HG02870 (cell line): ENCODE results near the gene DNAL1.
"Not testable (repeated sequence)": the region's sequence is repeated elsewhere in the genome, so short reads cannot be mapped to it uniquely, and the experiment has no call there.

Experiments used
- ATAC-seq: cut with Tn5 transposase; IDR thresholded peaks from one replicate; pipeline ENCODE4 v1.9.1; 2021; ENCODE audit warnings: mild to moderate bottlenecking, moderate library complexity; ENCODE audit not compliant: unreplicated experiment

DNAL1 gene, protein sequence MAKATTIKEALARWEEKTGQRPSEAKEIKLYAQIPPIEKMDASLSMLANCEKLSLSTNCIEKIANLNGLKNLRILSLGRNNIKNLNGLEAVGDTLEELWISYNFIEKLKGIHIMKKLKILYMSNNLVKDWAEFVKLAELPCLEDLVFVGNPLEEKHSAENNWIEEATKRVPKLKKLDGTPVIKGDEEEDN

DNA sequence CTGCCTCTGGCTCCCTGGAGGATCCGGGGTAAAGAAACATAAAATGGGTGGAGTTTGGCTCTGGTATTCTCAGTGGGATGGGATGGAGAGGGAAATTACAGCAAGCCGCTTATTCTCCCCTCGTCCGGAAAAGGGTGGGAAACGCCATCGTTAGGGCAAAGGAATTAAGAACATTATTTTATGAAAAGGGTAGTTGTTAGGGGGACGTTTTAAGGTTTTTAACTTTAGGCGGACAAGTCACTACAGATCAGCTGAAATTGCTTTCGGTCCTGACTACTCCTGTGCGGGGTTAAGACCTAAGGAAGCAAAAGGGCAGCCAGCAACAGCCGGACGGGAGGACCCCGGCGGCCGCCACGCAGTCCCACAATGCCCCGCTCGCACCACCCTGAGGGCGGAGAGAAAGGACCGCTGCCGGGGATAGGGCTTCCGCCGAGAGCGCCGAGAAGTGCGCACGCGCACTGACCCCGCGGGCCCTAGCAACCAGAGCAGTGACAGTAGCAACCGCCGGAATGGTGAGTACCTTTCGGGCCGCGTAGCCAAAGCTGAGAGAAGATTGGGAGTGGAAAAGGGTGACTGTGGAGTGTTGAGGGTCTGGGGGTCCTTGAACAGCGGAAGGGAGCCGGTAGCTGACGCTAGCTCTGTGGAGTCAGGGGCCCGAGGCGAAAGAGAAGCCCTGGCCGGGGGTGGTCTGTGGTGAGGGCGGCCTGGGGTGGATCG, at the start of gene DNAL1:
DNAL1 (plus strand) TSS at position 456 of the 717 bp plus-strand sequence; CDS start at position 510, 54 bp downstream.
- peak; percentile 96 for ATAC-seq

DNA sequence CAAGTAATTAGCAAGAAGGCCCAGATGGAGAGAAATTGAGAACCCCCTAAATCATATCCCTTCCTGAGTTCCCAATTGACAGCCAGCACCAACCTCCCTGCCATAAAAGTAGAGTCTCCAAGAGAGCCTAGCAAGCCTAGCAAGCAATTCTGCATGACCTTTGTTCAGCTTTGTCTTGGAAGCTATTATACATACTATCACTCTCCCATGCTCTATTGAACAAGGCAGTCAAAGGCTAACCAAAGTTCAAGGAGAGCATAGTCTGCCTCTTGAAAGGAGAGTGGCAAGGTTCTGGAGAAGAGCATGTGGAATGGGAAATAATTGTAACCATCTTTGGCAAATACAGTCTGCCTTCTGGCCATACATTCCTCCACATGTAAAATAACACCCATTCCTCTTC, 45.3 kb upstream of the DNAL1 start:
- no peak for ATAC-seq

DNA sequence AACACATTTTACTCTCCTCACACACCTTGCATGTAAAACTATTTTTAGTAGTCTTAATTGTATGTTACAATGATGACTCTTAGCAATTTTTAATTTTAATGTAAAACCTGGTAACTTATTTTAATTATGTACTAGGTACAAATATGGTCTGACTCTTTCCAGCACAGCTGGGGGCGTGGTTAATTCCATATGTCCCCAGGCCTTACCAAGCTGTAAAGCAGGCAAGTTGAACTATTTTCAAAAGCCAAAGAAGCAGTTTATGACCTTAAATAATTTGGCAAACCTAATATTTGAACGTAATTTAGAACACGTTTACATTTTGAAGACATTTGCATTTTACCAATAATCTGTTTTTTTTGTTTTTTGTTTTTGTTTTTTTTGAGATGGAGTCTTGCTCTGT, 41.8 kb upstream of the DNAL1 start:
- no peak for ATAC-seq

DNA sequence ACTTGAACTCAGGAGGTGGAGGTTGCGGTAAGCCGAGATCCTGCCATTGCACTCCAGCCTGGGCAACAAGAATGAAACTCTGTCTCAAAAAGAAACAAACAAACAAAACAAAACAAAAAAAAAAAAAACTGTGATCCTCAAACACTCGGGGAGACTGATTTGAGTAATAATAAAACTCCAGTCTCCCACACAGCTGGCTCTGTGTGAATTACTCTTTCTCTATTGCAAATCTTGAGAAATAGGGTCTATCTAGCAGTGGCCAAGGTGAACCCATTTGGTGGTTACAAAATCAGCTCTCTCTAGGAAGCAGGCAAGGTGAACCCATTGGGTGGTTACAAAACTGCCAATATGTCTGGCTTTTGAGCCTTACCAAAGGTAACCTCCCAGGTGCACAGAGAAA, 38.5 kb upstream of the DNAL1 start:
- no peak for ATAC-seq

DNA sequence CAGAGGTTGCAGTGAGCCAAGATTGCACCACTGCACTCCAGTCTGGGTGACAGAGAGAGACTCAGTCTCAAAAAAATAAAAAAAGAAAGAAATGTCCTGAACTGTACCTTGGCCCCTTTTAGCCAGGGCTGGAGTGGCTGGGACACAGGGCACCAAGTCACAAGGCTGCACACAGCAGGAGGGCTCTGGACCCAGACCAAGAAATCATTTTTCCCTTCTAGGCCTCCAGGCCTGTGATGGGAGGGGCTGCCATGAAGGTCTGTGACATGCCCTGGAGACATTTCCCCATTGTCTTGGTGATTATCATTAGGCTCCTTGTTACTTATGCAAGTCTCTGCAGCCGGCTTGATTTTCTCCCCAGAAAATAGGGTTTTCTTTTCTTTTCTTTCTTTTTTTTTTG, 37.5 kb upstream of the DNAL1 start:
- ATAC-seq = no peak

DNA sequence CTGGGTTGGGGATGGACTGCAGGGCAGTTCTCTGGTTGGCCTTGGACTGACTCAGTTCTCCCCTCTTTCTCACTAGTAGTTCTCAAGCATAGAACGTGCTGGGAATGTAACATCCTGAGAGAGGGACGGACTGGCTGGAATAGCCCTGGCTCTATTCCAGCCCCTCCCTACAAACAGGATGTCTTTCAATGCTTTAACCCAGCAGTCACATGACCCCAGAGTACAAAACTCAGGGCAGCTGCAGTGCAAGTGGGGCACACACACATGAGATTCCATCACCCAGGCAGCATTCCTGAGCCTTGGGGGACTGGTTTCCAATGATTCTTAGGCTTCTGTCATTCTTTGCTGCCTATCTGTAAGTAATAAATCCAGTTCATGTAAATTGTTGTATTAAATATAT, 34.1 kb upstream of the DNAL1 start:
- no peak for ATAC-seq

DNA sequence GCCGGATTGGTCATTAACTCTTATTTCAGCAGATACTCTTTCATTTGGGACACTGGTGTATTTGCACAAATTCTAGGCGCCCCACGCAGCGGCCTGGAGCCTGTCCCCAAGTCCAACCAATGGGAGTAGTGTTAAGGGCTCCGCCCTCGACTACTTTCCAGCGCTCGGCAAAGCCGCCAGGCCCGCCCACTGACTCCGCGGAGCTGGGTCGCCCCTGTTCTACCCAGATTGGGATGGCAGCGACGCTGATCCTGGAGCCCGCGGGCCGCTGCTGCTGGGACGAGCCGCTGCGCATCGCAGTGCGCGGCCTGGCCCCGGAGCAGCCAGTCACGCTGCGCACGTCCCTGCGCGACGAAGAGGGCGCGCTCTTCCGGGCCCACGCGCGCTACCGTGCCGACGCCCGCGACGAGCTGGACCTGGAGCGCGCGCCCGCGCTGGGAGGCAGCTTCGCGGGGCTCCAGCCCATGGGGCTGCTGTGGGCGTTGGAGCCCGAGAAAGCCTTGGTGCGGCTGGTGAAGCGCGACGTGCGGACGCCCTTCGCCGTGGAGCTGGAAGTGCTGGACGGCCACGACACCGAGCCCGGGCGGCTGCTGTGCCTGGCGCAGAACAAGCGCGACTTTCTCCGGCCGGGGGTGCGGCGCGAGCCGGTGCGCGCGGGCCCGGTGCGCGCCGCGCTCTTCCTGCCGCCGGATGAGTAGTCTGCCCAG, 32.3 kb upstream of the DNAL1 start, which contains the start of gene ACOT6:
ACOT6 (plus strand) TSS at position 179 of the 707 bp plus-strand sequence; CDS start at position 234, 55 bp downstream.
- ATAC-seq = peak; percentile 83

DNA sequence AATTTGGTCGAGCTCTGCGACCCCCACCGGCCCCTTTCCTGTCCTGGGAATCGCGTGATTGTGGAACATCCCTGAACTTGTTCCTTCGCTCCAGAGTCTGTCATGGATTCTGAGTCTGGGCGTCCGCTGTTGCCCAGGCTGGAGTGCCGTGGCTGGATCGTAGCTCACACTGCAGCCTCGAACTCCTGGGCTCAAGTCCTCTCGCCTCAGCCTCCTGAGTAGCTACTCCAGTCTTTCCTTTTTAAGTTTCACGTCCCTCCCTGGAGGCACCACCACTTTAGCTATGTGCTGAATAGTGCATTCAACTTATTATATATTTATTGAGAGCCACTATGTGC, 31.8 kb upstream of the DNAL1 start:
- peak; percentile 9 for ATAC-seq

DNA sequence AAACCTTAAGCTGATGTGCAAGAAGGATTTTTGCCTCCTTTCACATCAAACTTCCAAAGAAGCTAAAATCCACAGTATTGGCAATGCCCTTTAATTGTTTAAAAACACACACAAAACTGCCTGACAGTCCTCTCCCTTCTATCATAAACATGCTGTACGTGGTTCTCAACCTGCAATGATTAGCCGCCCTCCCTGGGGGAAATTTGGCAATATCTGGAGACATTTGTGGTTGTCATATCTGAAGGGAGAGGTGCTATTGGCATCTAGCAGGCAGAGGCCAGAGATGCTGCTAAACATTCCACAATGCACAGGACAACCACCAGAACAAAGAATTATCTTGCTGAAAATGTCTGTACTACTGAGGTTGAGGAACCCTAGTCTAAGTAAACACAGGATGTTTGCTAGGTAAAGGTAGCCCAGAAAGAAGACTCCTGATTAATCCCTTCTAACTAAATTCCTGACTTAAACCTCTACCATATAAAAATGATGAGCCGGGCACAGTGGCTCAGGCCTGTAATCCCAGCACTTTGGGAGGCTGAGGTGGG, 31.3 kb upstream of the DNAL1 start:
- no peak for ATAC-seq

DNA sequence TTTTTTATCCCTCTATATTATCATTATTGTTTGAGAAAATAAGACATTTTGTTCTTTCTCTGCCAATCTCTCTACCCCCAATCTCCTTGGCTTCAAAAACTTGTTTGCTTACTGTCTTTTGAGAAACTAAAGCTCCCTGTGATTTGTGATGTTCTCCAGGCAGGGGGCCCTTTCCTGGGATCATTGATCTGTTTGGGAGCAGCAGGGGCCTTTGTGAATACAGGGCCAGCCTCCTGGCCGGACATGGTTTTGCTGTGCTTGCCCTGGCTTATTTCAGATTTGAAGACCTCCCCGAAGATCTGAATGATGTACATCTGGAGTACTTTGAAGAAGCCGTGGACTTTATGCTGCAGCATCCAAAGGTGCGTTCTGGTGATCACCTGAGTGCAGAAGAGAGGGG, 28.0 kb upstream of the DNAL1 start:
- no peak for ATAC-seq

DNA sequence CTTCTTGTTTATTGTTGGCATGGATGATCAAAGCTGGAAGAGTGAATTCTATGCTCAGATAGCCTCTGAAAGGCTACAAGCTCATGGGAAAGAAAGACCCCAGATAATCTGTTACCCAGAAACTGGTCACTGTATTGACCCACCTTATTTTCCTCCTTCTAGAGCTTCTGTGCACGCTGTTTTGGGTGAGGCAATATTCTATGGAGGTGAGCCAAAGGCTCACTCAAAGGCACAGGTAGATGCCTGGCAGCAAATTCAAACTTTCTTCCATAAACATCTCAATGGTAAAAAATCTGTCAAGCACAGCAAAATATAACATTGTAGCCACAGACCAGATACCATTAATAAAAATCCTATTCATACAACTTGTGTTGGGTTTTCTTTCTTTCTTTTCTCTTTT, 25.3 kb upstream of the DNAL1 start:
- ATAC-seq = no peak

DNA sequence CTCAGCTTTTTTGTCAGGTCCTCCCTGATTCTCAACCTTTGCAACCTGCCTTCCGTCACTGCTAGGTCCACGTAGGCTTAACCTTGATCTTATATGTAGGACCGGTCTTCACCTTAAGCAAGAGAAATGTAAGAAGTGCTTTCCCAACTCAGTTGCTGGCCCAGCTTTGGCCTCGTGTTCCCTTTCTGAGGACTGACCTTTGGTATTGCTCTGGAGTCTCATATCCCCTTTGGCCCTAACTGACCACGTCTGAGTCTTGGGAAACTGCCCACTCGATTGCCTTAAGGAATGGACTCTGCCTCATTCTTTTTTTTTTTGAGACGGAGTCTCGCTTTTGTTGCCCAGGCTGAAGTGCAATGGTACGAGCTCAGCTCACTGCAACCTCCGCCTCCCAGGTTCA, 24.5 kb upstream of the DNAL1 start:
- no peak for ATAC-seq

DNA sequence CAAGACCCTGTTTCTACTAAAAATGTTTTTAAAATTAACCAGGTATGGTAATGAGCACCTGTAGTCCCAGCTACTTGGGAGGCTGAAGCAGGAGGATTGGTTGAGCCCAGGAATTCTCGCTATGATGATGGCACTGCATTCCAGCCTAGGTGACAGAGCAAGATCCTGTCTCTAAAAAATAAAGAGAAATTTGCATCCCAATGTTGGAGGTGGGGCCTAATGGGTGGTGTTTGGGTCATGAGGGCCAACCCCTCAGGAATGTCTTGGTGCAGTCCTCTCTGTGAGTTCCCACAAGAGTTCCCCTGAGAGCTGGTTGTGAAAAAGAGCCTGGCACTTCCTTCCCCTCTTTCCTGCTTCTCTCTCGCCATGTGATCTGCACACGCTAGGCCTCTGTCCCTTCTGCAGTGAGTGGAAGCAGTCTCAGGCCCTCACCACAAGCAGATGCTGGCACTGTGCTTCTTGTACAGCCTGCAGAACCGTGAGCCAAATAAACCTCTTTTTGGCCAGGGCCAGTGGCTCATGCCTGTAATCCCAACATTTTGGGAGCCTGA, 21.2 kb upstream of the DNAL1 start:
- no peak for ATAC-seq

DNA sequence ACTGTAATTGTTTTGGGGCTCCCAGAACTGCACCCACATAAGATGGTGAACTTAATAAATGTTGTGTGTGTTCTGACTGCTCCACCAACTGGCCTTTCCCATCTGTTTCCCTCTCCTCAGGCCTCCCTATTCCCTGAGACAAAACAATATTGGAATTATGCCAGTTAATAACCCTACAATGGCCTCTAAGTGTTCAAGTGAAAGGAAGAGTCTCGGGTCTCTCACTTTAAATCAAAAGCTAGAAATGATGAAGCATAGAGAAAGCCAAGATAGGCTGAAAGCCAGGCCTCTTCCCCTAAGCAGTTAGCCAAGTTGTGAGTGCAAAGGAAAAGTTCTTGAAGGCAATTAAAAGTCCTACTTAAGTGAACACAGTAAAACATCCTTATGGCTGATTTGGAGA, 19.1 kb upstream of the DNAL1 start:
- ATAC-seq = no peak

DNA sequence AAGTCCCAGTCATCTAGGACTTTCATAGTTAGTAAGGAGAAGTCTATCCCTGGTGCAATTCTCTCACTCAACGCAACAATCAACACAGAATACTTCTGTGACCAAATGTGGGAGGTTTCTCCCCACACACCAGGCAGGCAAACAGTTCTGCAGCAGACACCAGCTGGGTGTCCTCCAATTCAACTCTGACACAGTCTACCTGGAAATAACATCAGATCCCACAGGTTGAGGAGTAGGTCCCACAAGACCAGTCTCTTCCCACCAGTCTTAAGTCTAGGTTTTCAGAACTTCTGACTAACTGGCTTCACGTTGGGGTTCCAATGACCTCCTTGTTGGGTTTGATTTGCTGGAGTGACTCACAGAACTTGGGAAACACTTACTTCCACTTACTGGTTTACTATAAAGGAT, 17.6 kb upstream of the DNAL1 start:
- no peak for ATAC-seq

DNA sequence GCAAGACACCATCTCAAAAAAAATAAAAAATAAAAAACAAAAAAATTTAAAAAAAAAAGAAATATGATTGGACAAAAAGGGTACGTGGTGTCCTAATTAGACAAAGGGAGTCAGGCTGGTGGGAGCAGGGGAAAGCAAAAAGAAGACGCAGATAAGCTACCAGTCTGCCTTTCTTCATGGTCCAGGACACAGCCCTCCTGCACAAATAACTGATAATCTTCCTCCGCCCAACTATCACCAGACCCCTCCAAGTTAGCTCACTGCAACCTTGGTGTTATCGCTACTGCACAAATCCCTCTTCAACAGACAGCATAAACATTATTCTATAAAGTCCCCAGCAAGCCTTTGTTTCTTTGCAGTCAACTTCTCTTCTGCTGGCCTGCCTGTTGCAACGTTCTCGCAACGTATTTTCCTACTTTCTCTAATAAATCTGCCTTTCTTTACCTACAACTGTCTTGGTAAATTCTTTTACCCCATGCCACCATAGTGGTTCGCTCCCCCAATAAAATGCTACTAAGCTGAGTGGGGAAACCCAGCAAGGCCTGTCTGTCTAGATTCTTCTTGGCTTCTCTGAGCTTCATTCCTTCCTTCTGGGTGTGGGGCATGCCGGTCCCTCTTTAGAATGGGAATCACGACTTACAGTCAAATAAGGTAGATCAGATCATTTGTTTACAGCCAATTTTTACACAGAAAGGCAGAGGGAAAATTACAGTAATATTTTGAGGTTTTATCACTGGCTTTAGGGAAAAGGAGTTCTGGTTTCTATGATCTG, 14.6 kb upstream of the DNAL1 start:
- ATAC-seq = no peak

DNA sequence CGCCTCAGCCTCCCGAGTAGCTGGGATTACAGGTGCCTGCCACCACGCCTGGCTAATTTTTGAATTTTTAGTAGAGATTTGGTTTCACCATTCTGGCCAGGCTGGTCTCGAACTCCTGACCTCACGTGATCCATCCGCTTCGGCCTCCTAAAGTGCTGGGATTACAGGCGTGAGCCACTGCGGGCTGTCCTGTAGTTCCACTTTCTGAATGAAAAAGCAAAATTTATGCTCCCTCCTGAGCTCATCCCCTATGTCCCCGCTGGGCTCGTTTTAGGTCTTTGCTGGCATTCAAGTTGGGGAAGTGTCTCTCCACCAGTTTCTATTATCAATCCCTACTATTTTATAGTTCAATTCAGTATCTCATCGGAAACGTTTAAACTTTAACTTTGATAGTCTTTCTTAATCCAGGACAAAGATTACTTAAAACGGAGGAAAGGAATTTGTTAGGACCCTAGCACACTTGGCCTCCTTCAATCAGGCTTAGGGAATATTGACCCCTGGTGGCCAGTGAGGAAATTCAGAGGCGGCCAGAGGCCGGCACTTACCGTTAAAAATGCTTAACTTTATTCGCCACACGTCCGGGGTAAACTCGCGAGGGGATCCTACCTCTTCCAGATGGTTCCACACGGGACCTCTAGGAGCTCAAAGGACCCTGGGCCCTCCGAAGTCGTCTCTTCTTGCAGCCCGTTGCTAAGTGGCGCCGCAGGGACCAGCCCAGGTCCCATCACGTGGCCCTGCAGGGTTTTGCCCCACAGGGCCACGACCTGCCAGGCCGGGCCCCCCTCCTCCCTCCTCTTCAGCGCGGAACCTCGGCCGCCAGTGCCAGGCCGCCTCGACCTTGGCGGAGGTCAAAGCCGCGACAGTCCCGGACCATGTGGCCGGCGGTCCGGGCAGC, 11.4 kb upstream of the DNAL1 start:
- peak; percentile 62 for ATAC-seq

DNA sequence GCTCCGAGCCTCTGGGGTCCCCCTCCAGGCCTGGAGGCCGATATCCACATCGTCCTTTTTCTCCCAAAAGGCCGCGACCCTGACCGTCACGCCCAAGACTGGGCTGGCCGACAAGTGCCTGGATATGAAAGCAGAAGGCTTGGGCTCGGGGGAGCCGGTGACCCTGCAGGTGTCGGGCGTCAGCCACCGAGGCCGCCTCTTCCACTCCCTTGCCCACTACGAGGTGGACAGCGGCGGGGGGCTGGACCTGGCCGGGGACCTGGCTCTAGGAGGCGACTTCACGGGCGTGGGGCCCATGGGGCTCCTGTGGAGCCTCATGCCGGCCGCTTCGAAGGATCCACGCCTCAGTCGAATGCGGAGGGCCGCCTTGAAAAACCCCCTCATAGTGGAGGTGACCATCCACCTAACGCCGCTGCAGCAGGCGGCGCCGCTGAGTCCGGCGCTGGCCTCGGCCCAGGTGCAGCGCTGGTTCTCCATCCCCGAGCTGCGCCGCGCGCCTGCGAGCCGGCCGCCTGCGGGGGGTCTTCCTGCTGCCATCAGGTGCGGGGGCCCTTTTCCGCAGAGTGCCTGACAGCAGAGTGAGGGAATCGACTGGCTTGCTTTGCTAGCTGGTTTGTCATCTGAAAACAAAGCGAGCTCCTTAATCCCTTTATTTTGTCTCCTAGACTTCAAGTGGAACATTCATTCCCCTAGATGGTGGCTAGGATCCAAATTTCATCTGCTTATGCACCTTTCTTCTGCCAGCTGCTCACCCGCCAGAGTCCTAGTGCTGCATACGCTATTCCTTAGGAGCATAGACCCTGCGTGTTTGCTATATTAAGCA, 10.6 kb upstream of the DNAL1 start:
- ATAC-seq = no peak

DNA sequence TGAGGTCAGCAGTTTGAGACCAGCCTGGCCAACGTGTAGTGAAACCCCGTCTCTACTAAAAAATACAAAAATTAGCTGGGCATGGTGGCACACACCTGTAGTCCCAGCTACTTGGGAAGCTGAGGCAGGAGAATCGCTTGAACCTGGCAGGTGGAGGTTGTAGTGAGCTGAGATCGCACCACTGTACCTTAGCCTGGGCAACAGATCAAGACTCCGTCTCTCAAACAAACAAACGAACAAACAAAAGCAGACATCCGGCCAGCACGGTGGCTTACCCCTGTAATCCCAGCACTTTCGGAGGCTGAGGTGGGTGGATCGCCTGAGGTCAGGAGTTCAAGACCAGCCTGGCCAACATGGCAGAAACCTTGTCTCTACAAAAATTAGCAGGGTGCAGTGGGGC, 8.4 kb upstream of the DNAL1 start:
- not testable (repeated sequence) for ATAC-seq
